Mononuclear cell (primary cell): Measurements from ENCODE around the gene DTL. TPM values are rescaled to one million over a fixed set of nuclear protein-coding genes. Genes with fewer than 3 reads are reported as not detected.

Experiments
- H3K27me3 ChIP-seq: 2 replicates; pipeline ENCODE4 v1.6.0; 2011; ENCODE audit warnings: low read length, control low read depth; ENCODE audit not compliant: insufficient read depth
- H3K4me1 ChIP-seq: 2 replicates; pipeline ENCODE4 v1.5.1; 2011; ENCODE audit warnings: mild to moderate bottlenecking, low read length, control low read depth; ENCODE audit not compliant: insufficient read depth
- H3K4me3 ChIP-seq: 2 replicates; pipeline ENCODE4 v1.5.1; 2011; ENCODE audit warnings: mild to moderate bottlenecking, low read length, moderate library complexity
- H3K9me3 ChIP-seq: 2 replicates; pipeline ENCODE4 v1.5.1; 2011; ENCODE audit warnings: low read depth, mild to moderate bottlenecking, control low read depth, low read length
- total RNA-seq: library from RNA; depleted of rRNA; stranded (reverse); fragments of >200 nt; gene quantifications from one replicate; pipeline ENCODE4 v1.2.3, GENCODE V29; 2012

The DTL gene
- total RNA-seq, 1 donor, result 0.52 TPM

DNA sequence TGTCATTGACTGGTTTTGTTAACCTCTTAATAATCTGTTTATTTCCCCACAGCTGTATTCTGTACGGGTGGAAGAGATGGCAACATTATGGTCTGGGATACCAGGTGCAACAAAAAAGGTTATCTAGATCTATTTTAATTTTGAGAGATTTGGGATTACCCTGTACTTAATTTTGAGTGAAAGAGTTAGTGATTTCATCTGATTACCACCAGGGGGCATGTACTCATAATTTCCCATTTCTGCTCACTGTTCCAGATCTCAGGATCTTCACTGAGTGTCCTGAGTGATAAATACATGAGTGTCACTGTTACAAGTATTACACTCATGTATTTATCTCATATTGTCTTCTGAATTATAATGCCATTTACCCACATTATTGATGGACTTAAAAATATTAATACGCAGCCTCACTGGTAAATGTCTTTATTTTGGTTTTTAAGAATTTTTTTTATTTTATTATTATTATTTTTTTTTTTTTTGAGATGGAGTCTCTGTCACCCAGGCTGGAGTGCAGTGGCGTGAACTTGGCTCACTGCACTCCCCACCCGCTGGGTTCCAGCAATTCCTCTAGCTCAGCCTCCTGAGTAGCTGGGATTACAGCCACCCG lies 27.4 kb downstream of the DTL start:
- Histone ChIP-seq H3K4me3 (no peak overlapping the region), H3K27me3 (no peaks in the 10 kb centered on the region), H3K4me1 (no peaks in the 10 kb centered on the region), H3K9me3 (peaks cover under 1% of the 10 kb centered on the region)

DNA sequence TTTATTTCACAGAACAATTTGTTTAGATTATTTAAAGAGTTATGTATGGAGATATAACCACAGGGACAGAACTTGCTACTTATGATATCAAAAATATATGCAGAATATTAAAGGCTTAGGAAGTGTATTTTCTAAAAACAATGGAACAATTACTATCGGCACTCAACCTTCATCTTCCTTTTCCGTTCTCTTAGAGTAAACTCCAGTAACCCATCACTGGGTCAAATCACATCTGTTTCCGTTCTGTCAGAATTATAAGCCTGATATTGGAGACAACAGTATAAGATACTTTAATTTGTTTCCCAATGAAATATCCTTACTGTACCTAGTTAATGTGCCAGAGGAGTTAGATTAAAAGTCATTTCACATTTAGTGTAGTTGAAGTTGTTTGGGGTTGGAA lies 32.2 kb downstream of the DTL start:
- H3K27me3 ChIP-seq, result no peaks in the 10 kb centered on the region
- H3K9me3 ChIP-seq, result no peaks in the 10 kb centered on the region
- H3K4me3 ChIP-seq, result no peak overlapping the region
- no peaks in the 10 kb centered on the region for H3K4me1 ChIP-seq

DNA sequence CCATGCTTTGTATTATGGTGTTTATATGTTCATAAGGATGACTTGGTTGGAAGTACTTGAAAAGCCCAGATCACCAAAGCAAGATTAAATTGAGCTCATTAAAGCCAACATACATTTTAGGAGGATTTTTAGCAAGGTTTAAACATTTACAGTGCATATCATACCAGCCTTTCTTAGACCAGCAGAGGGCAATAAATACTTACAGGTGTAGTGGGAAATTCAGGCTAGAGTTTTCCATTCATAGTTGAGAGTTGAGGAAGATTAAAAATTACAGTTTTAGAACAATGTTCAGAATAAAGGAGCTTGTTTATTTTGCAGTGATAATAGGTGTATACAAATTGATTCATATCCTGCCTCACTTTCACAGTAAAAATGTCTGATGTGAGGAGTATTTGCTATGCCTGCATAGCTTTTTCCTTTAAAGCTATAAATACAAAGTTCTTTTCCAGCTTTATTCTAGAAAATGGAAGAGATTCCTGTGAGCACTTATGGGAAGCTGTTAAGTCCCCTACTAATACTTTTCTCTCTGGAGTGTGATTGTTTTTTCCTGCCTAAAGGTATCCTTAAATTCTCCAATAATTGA lies 35.3 kb downstream of the DTL start:
- H3K4me3 ChIP-seq, result no peak overlapping the region

DNA sequence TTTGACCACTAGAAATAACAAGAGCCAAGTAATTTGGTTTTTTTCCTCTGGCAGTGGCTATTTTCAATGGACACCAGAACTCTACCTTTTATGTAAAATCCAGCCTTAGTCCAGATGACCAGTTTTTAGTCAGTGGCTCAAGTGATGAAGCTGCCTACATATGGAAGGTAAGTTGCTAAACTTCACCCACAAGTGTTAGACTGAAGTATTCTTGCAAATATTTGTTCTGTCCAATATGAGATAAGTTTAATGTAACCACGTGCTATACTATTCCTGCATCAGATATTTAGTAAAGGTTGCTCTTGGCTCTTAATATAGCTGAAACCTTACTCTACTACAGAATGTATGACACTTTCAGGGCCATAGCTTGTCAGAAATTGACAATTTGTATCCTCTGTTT lies 36.5 kb downstream of the DTL start:
- Histone ChIP-seq H3K27me3 (no peaks in the 10 kb centered on the region), H3K9me3 (no peaks in the 10 kb centered on the region), H3K4me3 (no peak overlapping the region), H3K4me1 (no peaks in the 10 kb centered on the region)

More for the DNA sequence above, 35.3 kb downstream of the DTL start:
- no peaks in the 10 kb centered on the region for H3K27me3 ChIP-seq
- H3K4me1 ChIP-seq, result no peaks in the 10 kb centered on the region
- H3K9me3 ChIP-seq, result no peaks in the 10 kb centered on the region

DNA sequence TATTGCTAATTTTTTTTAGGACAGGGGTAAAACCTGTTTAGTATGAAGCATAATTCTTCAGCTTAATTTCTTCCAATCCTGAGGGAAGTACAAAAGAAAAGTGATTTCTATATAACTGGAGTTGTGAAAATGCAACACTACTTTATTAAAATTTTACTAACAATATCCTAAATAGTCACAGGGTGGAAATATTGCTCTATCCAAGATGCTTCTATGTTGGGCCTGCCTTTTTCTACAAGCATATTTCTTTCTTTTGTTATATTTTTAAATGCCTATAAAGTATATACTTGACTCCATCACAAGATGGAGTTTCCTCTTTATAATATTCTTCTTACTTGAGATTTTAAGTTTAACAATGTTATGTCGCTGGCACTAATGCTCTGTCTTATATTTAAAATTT lies 37.9 kb downstream of the DTL start:
- Histone ChIP-seq H3K4me1 (no peaks in the 10 kb centered on the region), H3K9me3 (no peaks in the 10 kb centered on the region), H3K4me3 (no peak overlapping the region), H3K27me3 (no peaks in the 10 kb centered on the region)

DNA sequence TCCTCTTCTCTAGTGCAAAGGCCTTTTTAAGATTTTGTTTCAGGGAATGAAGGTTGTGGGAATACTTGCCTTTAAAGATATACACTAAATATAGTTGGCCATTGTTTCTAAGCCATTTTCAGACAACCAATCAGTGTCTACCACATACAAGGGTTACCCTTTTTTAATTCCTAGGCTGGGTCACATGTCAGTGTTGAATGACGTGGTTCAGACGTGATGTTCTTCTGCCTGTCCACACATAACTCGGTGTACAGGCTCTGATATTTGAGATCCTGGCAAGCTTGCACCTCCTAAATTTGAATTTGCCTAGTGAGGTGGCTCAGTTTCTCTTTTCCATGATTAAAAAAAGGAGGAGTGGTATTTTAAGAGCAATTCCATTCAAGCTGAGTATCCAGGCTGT lies 38.8 kb downstream of the DTL start:
- no peaks in the 10 kb centered on the region for H3K4me1 ChIP-seq
- H3K9me3 ChIP-seq, result no peaks in the 10 kb centered on the region
- no peak overlapping the region for H3K4me3 ChIP-seq
- H3K27me3 ChIP-seq, result no peaks in the 10 kb centered on the region

DNA sequence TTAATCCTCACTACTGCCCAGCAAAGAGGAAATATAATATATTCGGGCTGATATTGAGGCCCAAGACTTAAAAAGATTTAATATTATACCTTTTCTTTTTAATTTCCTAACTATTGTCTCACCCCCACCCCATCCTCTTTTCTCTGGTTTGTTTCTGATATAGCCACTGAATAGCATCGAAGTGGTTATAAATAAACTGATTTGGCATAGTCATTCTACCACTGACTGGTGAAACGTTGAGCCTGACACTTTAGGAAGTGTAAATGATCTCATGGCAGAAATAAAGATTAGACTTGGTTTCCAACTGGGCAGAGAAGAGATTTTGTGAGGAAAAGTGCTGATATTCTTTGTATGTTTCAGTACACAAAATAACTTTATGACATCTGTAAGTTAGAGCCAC lies 39.3 kb downstream of the DTL start:
- Histone ChIP-seq H3K9me3 (no peaks in the 10 kb centered on the region), H3K27me3 (no peaks in the 10 kb centered on the region), H3K4me1 (no peaks in the 10 kb centered on the region), H3K4me3 (no peak overlapping the region)

DNA sequence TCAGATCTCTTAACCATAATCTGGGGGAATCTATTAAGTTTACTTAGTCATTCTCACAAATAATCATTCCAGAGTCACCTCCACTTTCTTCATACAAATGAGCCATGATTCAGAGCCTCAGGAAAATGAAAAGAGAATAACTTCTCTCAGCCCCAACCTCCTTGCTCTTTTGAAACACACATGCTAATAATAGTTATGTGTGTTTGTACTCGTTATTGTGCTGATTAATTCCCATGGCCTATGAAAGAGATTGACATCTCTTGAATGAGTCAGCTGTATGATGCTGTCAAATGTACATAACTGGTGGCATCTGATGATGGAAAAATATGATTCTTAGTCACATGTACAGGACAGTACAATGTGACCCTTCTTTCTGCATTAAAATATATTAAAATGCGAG lies 41.5 kb downstream of the DTL start:
- Histone ChIP-seq H3K4me3 (no peak overlapping the region), H3K27me3 (no peaks in the 10 kb centered on the region), H3K4me1 (no peaks in the 10 kb centered on the region), H3K9me3 (no peaks in the 10 kb centered on the region)

DNA sequence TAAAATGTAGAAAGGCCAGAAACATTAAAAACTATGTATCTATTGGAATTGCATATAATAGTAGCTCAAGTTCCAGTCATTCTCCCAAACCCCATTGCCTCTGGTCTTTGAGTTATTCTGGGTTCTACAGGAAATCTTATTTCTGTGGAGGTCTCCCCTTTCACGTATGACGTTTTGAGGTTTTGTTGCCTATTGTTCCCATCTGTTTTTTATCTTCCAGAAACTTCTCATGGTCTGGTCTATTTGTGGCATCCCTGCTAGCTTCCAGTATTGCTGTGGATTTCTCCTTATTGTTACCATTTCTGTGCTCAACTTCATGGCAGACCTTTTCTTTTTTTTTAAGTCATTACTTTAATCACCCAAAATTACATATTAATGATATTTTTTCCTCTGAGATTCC lies 43.3 kb downstream of the DTL start:
- Histone ChIP-seq H3K4me3 (no peak overlapping the region), H3K4me1 (no peaks in the 10 kb centered on the region), H3K27me3 (no peaks in the 10 kb centered on the region)

DNA sequence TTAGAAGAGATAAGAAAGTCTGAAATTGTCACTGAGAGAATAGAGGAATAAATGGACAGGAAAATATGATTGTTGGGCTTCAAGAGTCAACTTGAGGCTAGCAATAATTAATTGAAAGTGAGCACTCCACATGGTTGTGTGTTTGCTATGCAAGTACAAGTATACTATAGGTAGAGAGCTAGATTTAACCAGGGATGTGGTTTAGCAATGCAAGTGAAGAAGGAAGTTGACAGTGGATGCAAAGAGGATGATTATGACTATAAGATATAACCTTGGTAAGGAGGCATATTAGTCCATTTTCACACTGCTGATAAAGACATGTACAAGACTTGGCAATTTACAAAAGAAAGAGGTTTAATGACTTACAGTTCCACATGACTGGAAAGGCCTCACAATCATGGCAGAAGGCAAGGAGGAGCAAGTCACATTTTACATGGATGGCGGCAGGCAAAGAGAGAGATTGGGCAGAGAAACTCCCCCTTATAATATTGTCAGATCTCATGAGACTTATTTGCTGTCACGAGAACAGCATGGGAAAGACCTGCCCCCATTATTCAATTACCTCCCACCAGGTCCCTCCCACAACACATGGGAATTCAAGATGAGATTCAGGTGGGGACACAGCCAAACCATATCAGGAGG lies 47.3 kb downstream of the DTL start:
- H3K27me3 ChIP-seq, result no peaks in the 10 kb centered on the region
- H3K9me3 ChIP-seq, result no peaks in the 10 kb centered on the region
- H3K4me1 ChIP-seq, result no peaks in the 10 kb centered on the region
- no peak overlapping the region for H3K4me3 ChIP-seq

More for the DNA sequence above, 43.3 kb downstream of the DTL start:
- no peaks in the 10 kb centered on the region for H3K9me3 ChIP-seq

DNA sequence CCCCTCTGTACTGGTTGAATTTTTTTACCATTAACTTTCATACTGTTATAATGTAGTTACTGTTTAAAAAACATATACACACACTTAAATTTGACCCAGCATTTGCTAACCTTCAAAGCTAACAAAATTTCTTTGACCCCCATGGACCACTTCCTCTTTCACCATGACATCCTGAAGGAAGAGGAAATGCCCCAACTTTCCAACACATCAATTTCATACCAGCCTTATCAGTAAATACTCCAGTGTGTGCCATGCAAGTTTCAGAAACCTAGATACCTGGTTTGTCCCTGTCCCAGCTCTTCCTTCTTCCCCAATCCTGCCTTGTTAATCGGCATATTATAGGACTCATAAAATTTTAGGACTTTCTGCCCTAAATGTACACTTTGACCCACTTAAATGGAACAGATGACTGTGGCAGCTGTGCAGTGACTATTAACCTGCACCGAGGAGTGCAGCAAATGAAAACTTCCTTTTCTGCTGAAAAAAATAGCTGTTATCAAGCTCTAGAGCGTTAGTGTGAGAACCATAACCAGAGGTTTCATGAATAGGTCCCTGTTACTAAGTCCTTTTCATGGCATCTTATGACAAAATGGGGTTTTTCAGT lies 54.1 kb downstream of the DTL start:
- Histone ChIP-seq H3K27me3 (no peaks in the 10 kb centered on the region), H3K4me3 (no peak overlapping the region), H3K9me3 (no peaks in the 10 kb centered on the region), H3K4me1 (peaks cover 16% of the 10 kb centered on the region)

DNA sequence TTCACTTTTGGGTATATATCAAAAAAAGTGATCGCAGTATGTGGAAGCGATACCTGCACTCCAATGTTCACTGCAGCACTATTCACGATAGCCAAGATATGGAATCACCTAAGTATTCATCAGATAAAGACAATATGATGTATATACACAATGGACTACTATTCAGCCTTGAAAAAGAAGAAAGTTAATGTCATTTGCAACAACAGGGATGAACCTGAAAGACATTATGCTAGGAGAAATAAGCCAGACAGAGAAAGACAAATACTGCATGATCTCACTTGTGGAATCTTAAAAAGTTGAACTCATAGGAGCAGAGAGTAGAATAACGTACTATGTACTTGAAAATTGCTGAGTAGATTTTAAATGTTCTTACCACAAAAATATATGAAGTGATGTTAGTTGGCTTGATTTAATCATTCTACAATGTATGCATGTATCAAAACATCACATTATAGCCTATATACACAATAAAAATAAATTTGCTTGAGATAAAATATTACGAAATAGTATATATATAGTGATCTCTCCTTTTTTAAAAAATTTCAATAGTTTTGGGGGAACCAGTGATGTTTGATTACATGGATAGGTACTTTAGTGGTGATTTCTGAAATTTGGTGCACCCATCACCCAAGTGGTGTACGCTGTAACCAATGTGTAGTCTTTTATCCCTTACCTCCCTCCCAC lies 56.0 kb downstream of the DTL start:
- no peak overlapping the region for H3K4me3 ChIP-seq
- H3K27me3 ChIP-seq, result no peaks in the 10 kb centered on the region
- peaks cover 16% of the 10 kb centered on the region for H3K4me1 ChIP-seq
- H3K9me3 ChIP-seq, result no peaks in the 10 kb centered on the region

DNA sequence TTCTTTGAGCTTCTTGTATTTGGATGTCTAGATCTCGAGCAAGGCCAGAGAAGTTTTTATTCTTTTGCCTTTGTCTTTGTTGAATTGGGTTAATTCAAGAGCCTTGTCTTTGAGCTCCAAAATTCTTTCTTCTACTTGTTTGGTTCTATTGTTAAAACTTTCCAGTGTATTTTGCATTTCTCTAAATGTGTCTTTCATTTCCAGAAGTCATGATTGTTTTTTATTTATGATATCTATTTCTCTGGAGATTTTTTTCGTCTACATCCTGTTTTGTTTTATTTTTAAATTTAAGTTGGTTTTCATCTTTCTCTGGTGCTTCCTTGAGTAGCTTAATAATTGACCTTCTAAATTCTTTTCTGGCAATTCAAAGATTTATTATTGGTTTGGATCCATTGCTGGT lies 61.8 kb downstream of the DTL start:
- no peak overlapping the region for H3K4me3 ChIP-seq
- no peaks in the 10 kb centered on the region for H3K27me3 ChIP-seq
- H3K9me3 ChIP-seq, result no peaks in the 10 kb centered on the region
- no peaks in the 10 kb centered on the region for H3K4me1 ChIP-seq

DNA sequence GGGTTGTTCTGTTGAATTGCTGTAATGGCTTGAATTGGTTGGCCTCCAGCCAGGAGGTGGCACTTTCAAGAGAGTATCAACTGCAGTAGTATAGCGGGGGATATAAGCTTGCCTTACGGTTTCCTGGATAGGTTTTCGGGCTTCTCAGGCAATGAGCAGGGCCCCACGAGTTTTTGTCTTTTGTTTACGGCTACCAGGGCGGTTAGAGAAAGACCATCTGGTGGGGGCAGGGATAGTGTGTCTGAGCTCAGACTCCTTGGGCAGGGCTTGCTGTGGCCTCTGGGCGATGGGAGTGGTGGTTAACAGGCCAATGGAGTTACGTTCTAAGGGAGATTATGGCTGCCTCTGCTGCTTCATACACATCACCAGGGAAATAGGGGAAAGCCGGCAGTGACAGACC lies 62.8 kb downstream of the DTL start:
- Histone ChIP-seq H3K4me1 (no peaks in the 10 kb centered on the region), H3K27me3 (no peaks in the 10 kb centered on the region), H3K4me3 (no peak overlapping the region), H3K9me3 (no peaks in the 10 kb centered on the region)

DNA sequence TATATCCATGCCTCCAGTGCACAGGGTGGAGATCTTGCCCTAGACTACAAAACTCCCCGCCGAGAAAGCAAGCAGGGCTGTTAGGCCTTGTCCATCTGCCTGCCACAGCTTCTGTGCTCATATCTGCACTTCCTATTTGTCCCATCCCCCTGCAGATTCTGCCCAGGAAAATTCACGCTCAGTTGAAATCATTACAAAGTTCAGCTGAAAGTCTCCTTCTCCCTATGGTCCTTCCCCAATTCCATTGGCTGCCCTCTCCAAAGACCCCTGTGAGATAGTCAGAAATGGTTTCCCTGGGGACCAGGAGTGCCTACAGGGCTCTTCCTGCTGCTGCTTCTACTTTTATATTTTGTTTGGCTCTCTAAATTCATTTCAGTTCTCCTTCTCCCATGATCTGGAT lies 63.2 kb downstream of the DTL start:
- H3K9me3 ChIP-seq, result no peaks in the 10 kb centered on the region
- no peak overlapping the region for H3K4me3 ChIP-seq
- no peaks in the 10 kb centered on the region for H3K4me1 ChIP-seq

More for the DNA sequence above, 63.2 kb downstream of the DTL start:
- H3K27me3 ChIP-seq, result no peaks in the 10 kb centered on the region
